HUES6 (cell line): ENCODE results near the gene RECK.
A peak's percentile ranks its signal among the peaks of the same experiment; 100 is the strongest.
"Not testable (repeated sequence)": the region's sequence is repeated elsewhere in the genome, so short reads cannot be mapped to it uniquely, and the experiment has no call there.

ENCODE experiments used
- H3K27ac ChIP-seq: 2 replicates; pipeline ENCODE4 v1.7.0; 2013; ENCODE audit warnings: low read depth, mild to moderate bottlenecking, low read length, inconsistent platforms
- H3K27me3 ChIP-seq: 2 replicates; pipeline ENCODE4 v1.6.1; 2013; ENCODE audit warnings: low read length; ENCODE audit not compliant: control insufficient read depth, insufficient read depth
- H3K36me3 ChIP-seq: 2 replicates; pipeline ENCODE4 v1.6.1; 2013; ENCODE audit warnings: low read length; ENCODE audit not compliant: control insufficient read depth, insufficient read depth
- H3K4me1 ChIP-seq: 2 replicates; pipeline ENCODE4 v1.6.1; 2013; ENCODE audit warnings: low read length; ENCODE audit not compliant: control insufficient read depth, insufficient read depth
- H3K4me3 ChIP-seq: 2 replicates; pipeline ENCODE4 v1.5.1; 2013; ENCODE audit warnings: low read depth, low read length
- H3K9ac ChIP-seq: one replicate; pipeline ENCODE4 v1.6.1; 2013; ENCODE audit warnings: mild to moderate bottlenecking, low read length
- H3K9me3 ChIP-seq: 2 replicates; pipeline ENCODE4 v1.6.1; 2013; ENCODE audit warnings: low read depth, low read length; ENCODE audit not compliant: control insufficient read depth, insufficient read depth

RECK gene

GRCh38 chr9:36156116-36156515, 119.4 kb downstream of the RECK start:
- Histone ChIP-seq H3K27me3 (no peaks in the 10 kb centered on the region), H3K4me1 (peaks cover 4% of the 10 kb centered on the region; the same call in 1 of the 2 replicates), H3K27ac (no peak overlapping the region), H3K9me3 (peaks cover 12% of the 10 kb centered on the region), H3K4me3 (no peak overlapping the region), H3K9ac (no peak overlapping the region), H3K36me3 (peaks cover 5% of the 10 kb centered on the region; the same call in 1 of the 2 replicates)

- Histone ChIP-seq H3K9me3 (peaks cover 12% of the 10 kb centered on the region), H3K4me1 (peaks cover 16% of the 10 kb centered on the region), H3K27ac (no peak overlapping the region), H3K36me3 (peaks cover 5% of the 10 kb centered on the region; the same call in 1 of the 2 replicates), H3K9ac (no peak overlapping the region), H3K27me3 (no peaks in the 10 kb centered on the region), H3K4me3 (no peak overlapping the region)
These were observed 121.4 kb downstream of the RECK start for GRCh38 chr9:36158122-36158521.

GRCh38 chr9:36158917-36159316, 122.2 kb downstream of the RECK start:
- Histone ChIP-seq H3K9ac (no peak overlapping the region), H3K36me3 (peaks cover 5% of the 10 kb centered on the region; the same call in 1 of the 2 replicates), H3K27me3 (no peaks in the 10 kb centered on the region), H3K4me1 (peaks cover 23% of the 10 kb centered on the region), H3K4me3 (no peak overlapping the region), H3K27ac (no peak overlapping the region), H3K9me3 (peaks cover 12% of the 10 kb centered on the region)

GRCh38 chr9:36159509-36159908, 122.8 kb downstream of the RECK start:
- not testable (repeated sequence) for H3K27me3 ChIP-seq, H3K36me3 ChIP-seq, H3K4me3 ChIP-seq, H3K27ac ChIP-seq, H3K9ac ChIP-seq
- Histone ChIP-seq H3K9me3 (peaks cover 12% of the 10 kb centered on the region), H3K4me1 (peaks cover 28% of the 10 kb centered on the region)

- not testable (repeated sequence) for H3K9ac ChIP-seq, H3K4me3 ChIP-seq, H3K27ac ChIP-seq, H3K27me3 ChIP-seq, H3K36me3 ChIP-seq
- Histone ChIP-seq H3K9me3 (peaks cover 12% of the 10 kb centered on the region), H3K4me1 (peaks cover 34% of the 10 kb centered on the region)
These were observed 123.4 kb downstream of the RECK start for GRCh38 chr9:36160126-36160525.

- H3K4me1 ChIP-seq: peaks cover 36% of the 10 kb centered on the region
- no peak overlapping the region for H3K27ac ChIP-seq
- no peak overlapping the region for H3K4me3 ChIP-seq
- peaks cover 4% of the 10 kb centered on the region; the same call in 1 of the 2 replicates for H3K36me3 ChIP-seq
- H3K9me3 ChIP-seq: peaks cover 11% of the 10 kb centered on the region
- H3K27me3 ChIP-seq: no peaks in the 10 kb centered on the region
- no peak overlapping the region for H3K9ac ChIP-seq
These were observed 124.5 kb downstream of the RECK start for GRCh38 chr9:36161187-36161586.

- Histone ChIP-seq H3K9me3 (peaks cover 5% of the 10 kb centered on the region; the same call in 1 of the 2 replicates), H3K27ac (peak overlapping the region; percentile 33; the same call in 1 of the 2 replicates), H3K4me3 (no peak overlapping the region), H3K4me1 (peaks cover 36% of the 10 kb centered on the region), H3K36me3 (no peaks in the 10 kb centered on the region), H3K9ac (peak overlapping the region; percentile 7), H3K27me3 (no peaks in the 10 kb centered on the region)
These were observed 125.6 kb downstream of the RECK start for GRCh38 chr9:36162211-36162738.

- H3K27me3 ChIP-seq: no peaks in the 10 kb centered on the region
- H3K4me1 ChIP-seq: peaks cover 36% of the 10 kb centered on the region
- peak overlapping the region; percentile 33; the same call in 1 of the 2 replicates for H3K27ac ChIP-seq
- peak overlapping the region; percentile 60 for H3K9ac ChIP-seq
- H3K9me3 ChIP-seq: peaks cover 2% of the 10 kb centered on the region; the same call in 1 of the 2 replicates
- peak overlapping the region; percentile 16; the same call in 1 of the 2 replicates for H3K4me3 ChIP-seq
- no peaks in the 10 kb centered on the region for H3K36me3 ChIP-seq
These were observed 126.5 kb downstream of the RECK start for GRCh38 chr9:36163049-36163785.

- Histone ChIP-seq H3K4me3 (peak overlapping the region; percentile 16; the same call in 1 of the 2 replicates), H3K9ac (peak overlapping the region; percentile 60), H3K27ac (peak overlapping the region; percentile 33; the same call in 1 of the 2 replicates), H3K9me3 (no peaks in the 10 kb centered on the region), H3K4me1 (peaks cover 36% of the 10 kb centered on the region), H3K27me3 (no peaks in the 10 kb centered on the region), H3K36me3 (no peaks in the 10 kb centered on the region)
These were observed 127.1 kb downstream of the RECK start for GRCh38 chr9:36163786-36164170.

- Histone ChIP-seq H3K9me3 (no peaks in the 10 kb centered on the region), H3K36me3 (no peaks in the 10 kb centered on the region), H3K27ac (no peak overlapping the region), H3K4me3 (no peak overlapping the region), H3K9ac (no peak overlapping the region), H3K27me3 (no peaks in the 10 kb centered on the region), H3K4me1 (peaks cover 36% of the 10 kb centered on the region)
These were observed 127.7 kb downstream of the RECK start for GRCh38 chr9:36164372-36164771.

GRCh38 chr9:36164989-36165388, 128.3 kb downstream of the RECK start:
- Histone ChIP-seq H3K9ac (no peak overlapping the region), H3K4me1 (peaks cover 36% of the 10 kb centered on the region), H3K4me3 (no peak overlapping the region), H3K9me3 (no peaks in the 10 kb centered on the region), H3K36me3 (no peaks in the 10 kb centered on the region), H3K27ac (no peak overlapping the region), H3K27me3 (no peaks in the 10 kb centered on the region)
